ENCODE data around the gene VTI1A. TPM values are rescaled to one million over a fixed set of nuclear protein-coding genes. Genes with fewer than 3 reads are reported as not detected.

Gene VTI1A
- total and polyA plus RNA-seq, 2 of the 4 experiments (the other 2 are of a cell fraction) = 9.7 to 24.9 TPM

GRCh38 chr10:112409299-112409698, 37.7 kb upstream of the VTI1A start:
- ChIA-PET POLR2A (ENCODE audit: unreplicated experiment) (no interaction called here), CTCF (no interaction called here)
- no peak overlapping the region for H2BK15ac ChIP-seq (ENCODE audit: low read depth, low read length)
- no peak overlapping the region for H2BK5ac ChIP-seq (ENCODE audit: low read depth, low read length, poor library complexity, severe bottlenecking)
- H2AK9ac ChIP-seq (replicated peaks; ENCODE audit: low read depth, low read length, poor library complexity) = no peak overlapping the region
- no peaks in the 10 kb centered on the region for H3K9me3 ChIP-seq (ENCODE audit: control insufficient read depth, insufficient read depth, low read length)
- no peak overlapping the region for H2AFZ ChIP-seq (replicated peaks; ENCODE audit: low read length, poor library complexity)
- H3K36me3 ChIP-seq (ENCODE audit: control insufficient read depth, insufficient read depth, low read length) = no peaks in the 10 kb centered on the region
- no peak for ATAC-seq (ENCODE audit: low read depth)
- H4K5ac ChIP-seq (ENCODE audit: low read depth, low read length) = no peak overlapping the region
- in situ Hi-C loops (cut with MboI; ENCODE audit: low sequenced_read_pairs) = no loop called here
- no peaks in the 10 kb centered on the region for H4K20me1 ChIP-seq (ENCODE audit: insufficient read depth, low read length)
- no peak for TF ChIP-seq ELK1 (IDR thresholded peaks at IDR 0.05; ENCODE audit: borderline replicate concordance, low read depth, low read length)
- no peak for TF ChIP-seq MXI1 (IDR thresholded peaks at IDR 0.05; ENCODE audit: borderline replicate concordance, low read depth, low read length)
- TF ChIP-seq MAFK (IDR thresholded peaks at IDR 0.05; ENCODE audit: low read depth, low read length) = no peak
- no peak for TF ChIP-seq BHLHE40 (IDR thresholded peaks at IDR 0.05; ENCODE audit: low read depth, low read length)
- TF ChIP-seq SMC3 (IDR thresholded peaks at IDR 0.05; ENCODE audit: low read depth, low read length) = no peak
- TF ChIP-seq NFE2L2 (IDR thresholded peaks at IDR 0.05; ENCODE audit: low read depth, low read length) = no peak
- TF ChIP-seq RCOR1 (IDR thresholded peaks at IDR 0.05; ENCODE audit: insufficient replicate concordance, low read length) = no peak
- no peak for TF ChIP-seq CTCF (conservative IDR thresholded peaks at IDR 0.05; ENCODE audit: low read depth, low read length)
- TF ChIP-seq CHD1 (IDR thresholded peaks at IDR 0.05; ENCODE audit: low read depth, low read length) = no peak
- no peak for TF ChIP-seq USF2 (IDR thresholded peaks at IDR 0.05; ENCODE audit: low read depth, low read length)
- TF ChIP-seq FOS (IDR thresholded peaks at IDR 0.05; ENCODE audit: low read depth, low read length) = no peak
- no peak for TF ChIP-seq RAD21 (IDR thresholded peaks at IDR 0.05; ENCODE audit: low read length)
- no peak for TF ChIP-seq MAZ (IDR thresholded peaks at IDR 0.05; ENCODE audit: borderline replicate concordance, low read depth, low read length)
- no peaks in the 10 kb centered on the region for H3K79me1 ChIP-seq (ENCODE audit: low read depth in 1 of 2, low read length in 2 of 2)
- H3K4me3 ChIP-seq (ENCODE audit: insufficient read depth, low read depth, low read length) = no peak overlapping the region
- no peak overlapping the region for H3K4me2 ChIP-seq (ENCODE audit: low read depth, low read length)
- H2BK120ac ChIP-seq (ENCODE audit: low read depth, low read length) = no peak overlapping the region
- no peak overlapping the region for H4K8ac ChIP-seq (ENCODE audit: low read depth in 2 of 2, low read length in 2 of 2)
- DNase-seq = no peak
- H2AK5ac ChIP-seq (ENCODE audit: low read depth, low read length) = no peak overlapping the region
- no peaks in the 10 kb centered on the region for H3K9me1 ChIP-seq (ENCODE audit: insufficient read depth, low read length)
- WGBS, 2 experiments (ENCODE audit: extremely low coverage in 2 of 2, insufficient read length in 1 of 2) = no CpG with 5 or more reads among the region's 2 CpGs
- BruUV-seq (replicated peaks) = no TSS peak
- H3K27ac ChIP-seq (ENCODE audit: insufficient read depth, low read length) = no peak overlapping the region
- H4K91ac ChIP-seq (ENCODE audit: insufficient read depth, low read depth, low read length) = no peak overlapping the region
- H3K27me3 ChIP-seq (ENCODE audit: control insufficient read depth, insufficient read depth, low read length) = peaks cover 3% of the 10 kb centered on the region; the same call in 1 of the 2 replicates
- dilution Hi-C loops (cut with HindIII; ENCODE audit: low sequenced_read_pairs, unreplicated experiment) = no loop called here
- H3K56ac ChIP-seq (ENCODE audit: extremely low read depth, insufficient read depth, low read length) = no peak overlapping the region
- no peak overlapping the region for H3K14ac ChIP-seq (replicated peaks; ENCODE audit: low read depth, low read length)
- no peak overlapping the region for H2BK20ac ChIP-seq (ENCODE audit: low read depth, low read length)
- no peak overlapping the region for H3K9ac ChIP-seq (ENCODE audit: low read depth, low read length)
- no peak overlapping the region for H3K4ac ChIP-seq (ENCODE audit: low read depth, low read length)
- intact Hi-C loops (cut with micrococcal nuclease) = no loop called here
- H3K4me1 ChIP-seq (ENCODE audit: control insufficient read depth, insufficient read depth, low read length) = peaks cover 2% of the 10 kb centered on the region; the same call in 1 of the 2 replicates
- no peak overlapping the region for H3K18ac ChIP-seq (ENCODE audit: low read depth, low read length)
- H3K23ac ChIP-seq (ENCODE audit: low read depth, low read length) = no peak overlapping the region

Data from IMR-90 (cell line).